Fibroblast of lung (primary cell): ENCODE results near the gene ABCA13. TPM values are rescaled to one million over a fixed set of nuclear protein-coding genes. Genes with fewer than 3 reads are reported as not detected.

Experiments used
- DNase-seq, 2 donors: peaks; one replicate each; pipeline versions ENCODE4 v3.0.0 to v3.0.0-alpha.2; 2010; ENCODE audit warnings: low read depth in 2 of 2
- H2AFZ ChIP-seq: 2 replicates; pipeline ENCODE4 v1.5.1; 2012; ENCODE audit warnings: low read length, control low read depth, inconsistent platforms
- H3K27ac ChIP-seq: 2 replicates; pipeline ENCODE4 v1.5.1; 2011; ENCODE audit warnings: low read length, control low read depth; ENCODE audit not compliant: insufficient read depth
- H3K27me3 ChIP-seq: 2 replicates; pipeline ENCODE4 v1.5.1; 2011; ENCODE audit warnings: mild to moderate bottlenecking, low read length; ENCODE audit not compliant: control insufficient read depth, insufficient read depth
- H3K36me3 ChIP-seq: 2 replicates; pipeline ENCODE4 v1.5.1; 2011; ENCODE audit warnings: low read length; ENCODE audit not compliant: control insufficient read depth, insufficient read depth
- H3K4me1 ChIP-seq: 2 replicates; pipeline ENCODE4 v1.5.1; 2011; ENCODE audit warnings: low read length; ENCODE audit not compliant: control insufficient read depth, insufficient read depth; ENCODE audit errors: extremely low read depth
- H3K4me2 ChIP-seq: 2 replicates; pipeline ENCODE4 v1.5.1; 2011; ENCODE audit warnings: low read length, control low read depth; ENCODE audit not compliant: insufficient read depth; ENCODE audit errors: extremely low read depth
- H3K4me3 ChIP-seq, 4 experiments: fragments of 200-600 bp in 1 of 4; sonication (generic) in 1 of 4; replicated peaks in 1 of 4; 2 replicates each; pipeline ENCODE4 v1.5.1; 2011 to 2016; ENCODE audit warnings: low read length in 4 of 4, low read depth in 3 of 4, mild to moderate bottlenecking in 3 of 4, control low read depth in 2 of 4, inconsistent platforms in 1 of 4, mixed read lengths in 1 of 4; ENCODE audit not compliant: insufficient read depth in 1 of 4; ENCODE audit errors: control extremely low read depth in 1 of 4
- H3K79me2 ChIP-seq: 2 replicates; pipeline ENCODE4 v1.5.1; 2012; ENCODE audit warnings: mild to moderate bottlenecking, low read length, inconsistent platforms; ENCODE audit not compliant: control insufficient read depth, insufficient read depth
- H3K9ac ChIP-seq: 2 replicates; pipeline ENCODE4 v1.5.1; 2011; ENCODE audit warnings: mild to moderate bottlenecking, low read length, control low read depth; ENCODE audit not compliant: insufficient read depth
- H3K9me3 ChIP-seq: 2 replicates; pipeline ENCODE4 v1.5.1; 2012; ENCODE audit warnings: low read depth, low read length; ENCODE audit not compliant: control insufficient read depth, insufficient read depth
- H4K20me1 ChIP-seq: 2 replicates; pipeline ENCODE4 v1.5.1; 2011; ENCODE audit warnings: low read length; ENCODE audit not compliant: control insufficient read depth, insufficient read depth; ENCODE audit errors: extremely low read depth
- EZH2 ChIP-seq: IDR thresholded peaks from 2 replicates; pipeline ENCODE4 v1.5.1; 2012; ENCODE audit warnings: low read length, control low read depth, mild to moderate bottlenecking; ENCODE audit errors: missing control alignments
- polyA plus RNA-seq, 2 donors: library from polyadenylated mRNA; depleted of rRNA in 1 of 2; stranded (reverse) in 1 of 2; unstranded in 1 of 2; fragments of >200 nt; gene quantifications; 2 replicates each; pipeline ENCODE4 v1.2.1, GENCODE V29; 2011 to 2012; ENCODE audit warnings: missing spikeins in 1 of 2
- total RNA-seq: library from RNA; depleted of rRNA; stranded (reverse); fragments of >200 nt; gene quantifications from 2 replicates; pipeline ENCODE4 v1.2.1, GENCODE V29; 2014
- TF ChIP-seq, protein P1 (sequence below), 2 donors: IDR thresholded peaks in 1 of 2; conservative IDR thresholded peaks in 1 of 2; 1 replicate in 1 of 2; 2 replicates in 1 of 2; pipeline ENCODE4 v1.5.1; 2011 to 2012; ENCODE audit warnings: low read length in 2 of 2, control low read depth in 1 of 2, inconsistent platforms in 1 of 2, low read depth in 1 of 2, mild to moderate bottlenecking in 1 of 2

ABCA13 gene
- total and polyA plus RNA-seq, 2 donors (not counting 1 experiment from before 2014, with no cell fraction given), result 0.08 to 10.9 TPM

DNA sequence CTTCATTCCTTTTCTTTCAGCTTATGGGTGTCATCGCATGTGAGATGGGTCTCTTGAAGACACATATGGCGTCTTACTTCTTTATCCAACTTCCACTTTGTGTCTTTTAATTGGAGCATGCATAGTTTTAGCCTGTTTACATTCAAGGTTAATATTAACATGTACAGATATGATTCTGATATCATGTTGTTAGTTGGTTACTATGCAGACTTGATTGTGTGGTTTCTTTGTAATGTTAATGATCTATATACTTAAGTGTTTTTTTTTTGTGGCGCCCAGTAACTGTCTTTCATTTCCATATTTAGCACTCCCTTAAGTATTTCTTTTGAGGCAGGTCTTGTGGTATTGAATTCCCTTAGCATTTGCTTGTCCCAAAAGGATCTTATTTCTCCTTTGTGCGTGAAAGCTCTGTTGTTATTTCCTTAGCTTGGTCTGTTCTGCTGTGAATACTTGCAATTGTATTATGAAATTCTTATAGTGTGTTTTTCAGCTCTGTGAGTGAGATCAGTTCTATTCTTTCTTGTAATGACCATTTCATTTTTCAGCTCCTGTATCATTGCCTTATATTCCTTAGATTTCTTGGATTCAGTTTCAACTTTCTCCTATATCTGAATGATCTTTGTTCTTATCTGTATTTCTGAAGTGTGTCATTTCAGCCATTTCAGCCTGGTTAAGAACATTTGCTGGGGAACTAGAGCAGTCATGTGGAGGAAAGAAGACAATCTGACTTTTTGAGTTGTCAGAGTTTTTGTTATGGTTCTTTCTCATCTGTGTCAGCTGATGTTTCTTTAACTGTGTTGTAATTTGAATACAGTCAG is 88.4 kb downstream of the ABCA13 start:
- H3K27ac ChIP-seq, result no peak overlapping the region
- H3K9me3 ChIP-seq, result no peaks in the 10 kb centered on the region
- no peak overlapping the region for H3K9ac ChIP-seq
- no peaks in the 10 kb centered on the region for H3K27me3 ChIP-seq
- H3K4me1 ChIP-seq, result peaks cover 3% of the 10 kb centered on the region
- no peak overlapping the region for H3K4me2 ChIP-seq
- no peaks in the 10 kb centered on the region for H3K79me2 ChIP-seq
- TF ChIP-seq, protein P1, sequence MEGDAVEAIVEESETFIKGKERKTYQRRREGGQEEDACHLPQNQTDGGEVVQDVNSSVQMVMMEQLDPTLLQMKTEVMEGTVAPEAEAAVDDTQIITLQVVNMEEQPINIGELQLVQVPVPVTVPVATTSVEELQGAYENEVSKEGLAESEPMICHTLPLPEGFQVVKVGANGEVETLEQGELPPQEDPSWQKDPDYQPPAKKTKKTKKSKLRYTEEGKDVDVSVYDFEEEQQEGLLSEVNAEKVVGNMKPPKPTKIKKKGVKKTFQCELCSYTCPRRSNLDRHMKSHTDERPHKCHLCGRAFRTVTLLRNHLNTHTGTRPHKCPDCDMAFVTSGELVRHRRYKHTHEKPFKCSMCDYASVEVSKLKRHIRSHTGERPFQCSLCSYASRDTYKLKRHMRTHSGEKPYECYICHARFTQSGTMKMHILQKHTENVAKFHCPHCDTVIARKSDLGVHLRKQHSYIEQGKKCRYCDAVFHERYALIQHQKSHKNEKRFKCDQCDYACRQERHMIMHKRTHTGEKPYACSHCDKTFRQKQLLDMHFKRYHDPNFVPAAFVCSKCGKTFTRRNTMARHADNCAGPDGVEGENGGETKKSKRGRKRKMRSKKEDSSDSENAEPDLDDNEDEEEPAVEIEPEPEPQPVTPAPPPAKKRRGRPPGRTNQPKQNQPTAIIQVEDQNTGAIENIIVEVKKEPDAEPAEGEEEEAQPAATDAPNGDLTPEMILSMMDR (conservative IDR thresholded peaks at IDR 0.05 in 1 of 2, IDR thresholded peaks at IDR 0.05 in 1 of 2; ENCODE audit: low read depth in 1 of 2, low read length in 2 of 2), result no peak
- no peak for TF ChIP-seq EZH2
- H3K4me3 ChIP-seq, result no peak overlapping the region
- no peaks in the 10 kb centered on the region for H4K20me1 ChIP-seq
- no peaks in the 10 kb centered on the region for H3K36me3 ChIP-seq
- no peak overlapping the region for H2AFZ ChIP-seq
- DNase-seq, result peak in 1 of 2 donors; percentile 23

DNA sequence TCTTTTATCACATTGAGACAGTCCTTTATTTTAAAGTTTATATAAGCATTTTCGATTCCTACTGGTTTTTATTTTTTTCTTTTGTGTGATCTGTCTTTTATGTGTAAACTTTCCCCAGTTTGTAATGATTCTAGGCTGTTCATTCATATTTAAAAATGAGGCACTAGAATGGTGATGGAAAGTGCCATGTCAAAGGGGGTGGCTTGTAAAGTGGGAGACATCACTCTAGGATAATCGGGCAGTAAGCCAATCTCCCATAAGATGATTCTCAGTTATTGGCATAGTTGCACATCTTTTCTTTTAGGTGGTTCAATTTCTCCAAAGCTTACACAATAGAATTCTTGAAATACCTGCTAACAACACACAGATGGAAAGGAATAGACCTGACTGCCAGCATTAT is 90.4 kb downstream of the ABCA13 start:
- Histone ChIP-seq H3K9ac (no peak overlapping the region), H3K36me3 (no peaks in the 10 kb centered on the region), H3K27me3 (no peaks in the 10 kb centered on the region), H3K27ac (no peak overlapping the region), H3K4me3 (no peak overlapping the region), H3K9me3 (no peaks in the 10 kb centered on the region), H4K20me1 (no peaks in the 10 kb centered on the region), H3K4me1 (peaks cover 3% of the 10 kb centered on the region), H2AFZ (no peak overlapping the region), H3K79me2 (no peaks in the 10 kb centered on the region), H3K4me2 (no peak overlapping the region)
- DNase-seq, result no peak
- TF ChIP-seq, protein P1 (conservative IDR thresholded peaks at IDR 0.05 in 1 of 2, IDR thresholded peaks at IDR 0.05 in 1 of 2; ENCODE audit: low read depth in 1 of 2, low read length in 2 of 2), result no peak
- TF ChIP-seq EZH2, result no peak

DNA sequence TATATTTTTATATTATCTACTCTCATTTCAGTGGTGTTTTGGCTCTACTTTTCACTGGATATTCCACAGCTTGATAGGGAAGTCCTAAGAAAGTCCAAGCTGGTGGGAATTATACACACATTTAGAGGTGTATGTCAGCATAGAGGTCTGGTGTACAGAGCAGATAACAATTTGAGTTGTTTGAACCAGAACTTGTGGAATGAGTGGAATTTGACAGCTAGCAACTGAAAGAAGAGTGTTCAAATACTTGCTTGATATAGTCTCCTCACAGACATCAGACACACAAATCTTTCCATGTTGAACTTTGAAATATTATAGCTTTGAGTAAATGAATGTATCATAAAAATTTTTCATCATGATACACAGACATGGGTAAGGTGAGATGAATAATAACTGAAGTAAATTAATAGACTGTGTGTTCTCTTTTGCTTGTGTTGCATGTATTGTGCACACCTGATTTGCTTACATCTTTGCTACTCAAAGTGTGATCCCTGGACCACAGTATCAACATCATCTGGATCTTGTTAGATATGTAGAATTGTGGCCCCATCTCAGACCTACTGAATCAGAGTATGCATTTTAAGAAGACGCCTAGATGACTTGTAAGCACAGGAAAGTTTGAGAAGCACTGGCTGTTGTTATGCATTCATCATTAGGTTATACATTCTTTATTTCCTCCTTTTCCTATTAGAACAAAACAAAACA is 91.5 kb downstream of the ABCA13 start:
- Histone ChIP-seq H3K4me1 (peaks cover 3% of the 10 kb centered on the region), H3K36me3 (no peaks in the 10 kb centered on the region), H3K27me3 (no peaks in the 10 kb centered on the region), H3K79me2 (no peaks in the 10 kb centered on the region), H4K20me1 (no peaks in the 10 kb centered on the region), H3K9ac (no peak overlapping the region), H3K4me2 (no peak overlapping the region), H3K27ac (no peak overlapping the region), H2AFZ (no peak overlapping the region), H3K4me3 (no peak overlapping the region), H3K9me3 (no peaks in the 10 kb centered on the region)
- DNase-seq, result no peak
- TF ChIP-seq, protein P1 (conservative IDR thresholded peaks at IDR 0.05 in 1 of 2, IDR thresholded peaks at IDR 0.05 in 1 of 2; ENCODE audit: low read depth in 1 of 2, low read length in 2 of 2), result no peak
